Endodermal cell (in vitro differentiated cells): ENCODE measurements around the gene SLC29A1. TPM values are rescaled to one million over a fixed set of nuclear protein-coding genes. Genes with fewer than 3 reads are reported as not detected.

Experiments used
- DNase-seq: peaks from one replicate; pipeline ENCODE4 v3.0.0-alpha.2; 2017
- H3K27ac ChIP-seq: 2 replicates; pipeline ENCODE4 v1.5.1; 2013; ENCODE audit warnings: mild to moderate bottlenecking, low read depth, low read length, moderate library complexity
- H3K27me3 ChIP-seq: 2 replicates; pipeline ENCODE4 v1.6.1; 2013; ENCODE audit warnings: mild to moderate bottlenecking, low read length, moderate library complexity; ENCODE audit not compliant: insufficient read depth, control insufficient read depth, poor library complexity, severe bottlenecking
- H3K36me3 ChIP-seq: 2 replicates; pipeline ENCODE4 v1.7.0; 2013; ENCODE audit warnings: mild to moderate bottlenecking, low read length, moderate library complexity; ENCODE audit not compliant: control insufficient read depth, insufficient read depth
- H3K4me1 ChIP-seq: one replicate; pipeline ENCODE4 v1.7.0; 2013; ENCODE audit warnings: low read length; ENCODE audit not compliant: control insufficient read depth, insufficient read depth
- H3K4me3 ChIP-seq: 2 replicates; pipeline ENCODE4 v1.5.1; 2013; ENCODE audit warnings: mild to moderate bottlenecking, low read length, moderate library complexity
- H3K9ac ChIP-seq: 2 replicates; pipeline ENCODE4 v1.6.1; 2013; ENCODE audit warnings: mild to moderate bottlenecking, low read length, moderate library complexity; ENCODE audit not compliant: poor library complexity, severe bottlenecking; ENCODE audit errors: extremely low read depth
- H3K9me3 ChIP-seq: 2 replicates; pipeline ENCODE4 v1.6.1; 2013; ENCODE audit warnings: mild to moderate bottlenecking, low read length, moderate library complexity; ENCODE audit not compliant: control insufficient read depth
- H3K27ac Mint-ChIP-seq: 2 replicates; pipeline ENCODE4 v1.8.0; 2020; ENCODE audit warnings: mixed read lengths
- H3K27me3 Mint-ChIP-seq: 2 replicates; pipeline ENCODE4 v1.8.0; 2021; ENCODE audit warnings: mild to moderate bottlenecking, mixed read lengths; ENCODE audit not compliant: insufficient read depth
- H3K36me3 Mint-ChIP-seq: 2 replicates; pipeline ENCODE4 v1.8.0; 2020; ENCODE audit warnings: low read depth, mixed read lengths
- H3K4me1 Mint-ChIP-seq: 2 replicates; pipeline ENCODE4 v1.8.0; 2020; ENCODE audit warnings: mixed read lengths
- H3K4me3 Mint-ChIP-seq: 2 replicates; pipeline ENCODE4 v1.8.0; 2020; ENCODE audit warnings: mild to moderate bottlenecking, moderate library complexity, mixed read lengths
- H3K9me3 Mint-ChIP-seq: 2 replicates; pipeline ENCODE4 v1.8.0; 2020; ENCODE audit warnings: mild to moderate bottlenecking, mixed read lengths
- WGBS, 2 experiments: methylation state at CpG; one replicate each; pipeline versions ENCODE4 v1.1.5 to v1.1.7; 2013; ENCODE audit warnings: missing lambda C conversion rate in 2 of 2, mixed read lengths in 1 of 2; ENCODE audit not compliant: insufficient coverage in 1 of 2, insufficient read length in 1 of 2; 5-methylcytosine and 5-hydroxymethylcytosine counted together
- total RNA-seq, 2 donors: library from RNA; stranded (reverse); fragmentation: NEBNext Ultra II Directional in 1 of 2; extraction: Animal tissue kit (Norgen Biotek cat#: 25700) in 1 of 2; gene quantifications; 2 replicates in 1 of 2; 3 replicates in 1 of 2; pipeline ENCODE4 v1.2.1, GENCODE V29; 2021
- TF ChIP-seq, protein P1 (sequence below): fragments of 200-600 bp; sonication (generic); conservative IDR thresholded peaks from 2 replicates; pipeline ENCODE4 v1.5.0; 2021; ENCODE audit warnings: antibody characterized with exemption, mild to moderate bottlenecking

The SLC29A1 gene
- total RNA-seq, 2 donors from 2014 or later = 129 to 155 TPM

- Histone ChIP-seq H3K36me3 (no peaks in the 10 kb centered on the region), H3K4me1 (peaks cover 24% of the 10 kb centered on the region), H3K27ac (peak overlapping the region; percentile 53), H3K27me3 (no peaks in the 10 kb centered on the region), H3K9me3 (no peaks in the 10 kb centered on the region), H3K9ac (peak overlapping the region; percentile 30), H3K4me3 (peak overlapping the region; percentile 75)
- peak overlapping the region; percentile 66 for H3K27ac Mint-ChIP-seq
- H3K4me1 Mint-ChIP-seq = peaks cover 46% of the 10 kb centered on the region
- TF ChIP-seq, protein P1, sequence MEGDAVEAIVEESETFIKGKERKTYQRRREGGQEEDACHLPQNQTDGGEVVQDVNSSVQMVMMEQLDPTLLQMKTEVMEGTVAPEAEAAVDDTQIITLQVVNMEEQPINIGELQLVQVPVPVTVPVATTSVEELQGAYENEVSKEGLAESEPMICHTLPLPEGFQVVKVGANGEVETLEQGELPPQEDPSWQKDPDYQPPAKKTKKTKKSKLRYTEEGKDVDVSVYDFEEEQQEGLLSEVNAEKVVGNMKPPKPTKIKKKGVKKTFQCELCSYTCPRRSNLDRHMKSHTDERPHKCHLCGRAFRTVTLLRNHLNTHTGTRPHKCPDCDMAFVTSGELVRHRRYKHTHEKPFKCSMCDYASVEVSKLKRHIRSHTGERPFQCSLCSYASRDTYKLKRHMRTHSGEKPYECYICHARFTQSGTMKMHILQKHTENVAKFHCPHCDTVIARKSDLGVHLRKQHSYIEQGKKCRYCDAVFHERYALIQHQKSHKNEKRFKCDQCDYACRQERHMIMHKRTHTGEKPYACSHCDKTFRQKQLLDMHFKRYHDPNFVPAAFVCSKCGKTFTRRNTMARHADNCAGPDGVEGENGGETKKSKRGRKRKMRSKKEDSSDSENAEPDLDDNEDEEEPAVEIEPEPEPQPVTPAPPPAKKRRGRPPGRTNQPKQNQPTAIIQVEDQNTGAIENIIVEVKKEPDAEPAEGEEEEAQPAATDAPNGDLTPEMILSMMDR = peak; percentile 37
- WGBS, 2 experiments = 39 to 56% methylated on average over 5 to 26 of the region's 28 CpGs
- H3K27me3 Mint-ChIP-seq = peaks cover 2% of the 10 kb centered on the region
- no peak for DNase-seq
- no peaks in the 10 kb centered on the region for H3K36me3 Mint-ChIP-seq
- H3K4me3 Mint-ChIP-seq = peak overlapping the region; percentile 61
- H3K9me3 Mint-ChIP-seq = no peaks in the 10 kb centered on the region
These were observed 3.3 kb upstream of the SLC29A1 start for GRCh38 chr6:44219815-44220784.

GRCh38 chr6:44220913-44221290 lies 2.5 kb upstream of the SLC29A1 start:
- Mint-ChIP-seq H3K9me3 (no peaks in the 10 kb centered on the region), H3K4me1 (peaks cover 52% of the 10 kb centered on the region), H3K27me3 (peaks cover 2% of the 10 kb centered on the region), H3K36me3 (no peaks in the 10 kb centered on the region), H3K4me3 (peak overlapping the region; percentile 10), H3K27ac (peak overlapping the region; percentile 62)
- no peaks in the 10 kb centered on the region for H3K27me3 ChIP-seq
- no peak for DNase-seq
- no peak overlapping the region for H3K27ac ChIP-seq
- WGBS, 2 experiments = 85 to 95% methylated on average over 3 to 4 of the region's 4 CpGs
- H3K4me1 ChIP-seq = peaks cover 24% of the 10 kb centered on the region
- H3K4me3 ChIP-seq = no peak overlapping the region
- H3K36me3 ChIP-seq = no peaks in the 10 kb centered on the region
- H3K9ac ChIP-seq = no peak overlapping the region
- TF ChIP-seq, protein P1 = no peak
- H3K9me3 ChIP-seq = no peaks in the 10 kb centered on the region

DNA sequence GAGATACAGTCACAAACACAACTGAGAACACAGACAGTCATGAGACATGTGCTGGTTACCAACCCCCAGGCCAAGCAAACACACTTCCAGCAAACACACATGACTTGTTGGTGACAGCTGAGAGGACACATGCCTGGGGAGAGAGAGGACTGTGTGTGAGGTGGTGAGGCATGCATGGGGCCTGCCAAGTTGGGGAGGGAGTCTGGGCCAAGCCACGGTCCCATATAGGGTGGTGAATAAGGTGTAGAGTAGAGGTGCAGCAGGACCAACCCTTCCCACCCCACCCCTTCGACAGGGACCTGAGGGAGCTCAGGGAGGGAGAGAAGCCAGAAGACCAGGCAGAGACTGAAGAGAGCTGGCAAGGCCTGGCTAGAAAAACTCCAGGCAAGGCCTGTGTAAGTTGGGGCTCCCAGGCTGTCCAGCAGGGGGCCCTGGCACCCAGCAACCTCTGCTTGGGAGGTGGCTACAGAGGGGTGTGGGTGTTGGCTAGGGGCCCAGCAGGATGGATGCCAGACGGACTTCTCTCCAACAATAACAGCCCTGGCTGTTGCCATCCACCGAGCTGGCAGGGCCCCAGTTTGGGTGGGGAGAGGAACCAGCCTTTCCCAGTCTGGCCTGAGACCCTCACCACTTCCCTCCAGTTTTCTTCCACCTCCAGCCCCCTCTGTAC lies 2.0 kb upstream of the SLC29A1 start:
- Mint-ChIP-seq H3K27ac (peak overlapping the region; percentile 62), H3K4me3 (peak overlapping the region; percentile 10), H3K9me3 (no peaks in the 10 kb centered on the region), H3K36me3 (no peaks in the 10 kb centered on the region), H3K27me3 (peaks cover 2% of the 10 kb centered on the region), H3K4me1 (peaks cover 56% of the 10 kb centered on the region)
- Histone ChIP-seq H3K27ac (no peak overlapping the region), H3K36me3 (no peaks in the 10 kb centered on the region), H3K9ac (no peak overlapping the region), H3K27me3 (no peaks in the 10 kb centered on the region), H3K4me3 (no peak overlapping the region), H3K4me1 (peaks cover 29% of the 10 kb centered on the region), H3K9me3 (no peaks in the 10 kb centered on the region)
- 63% methylated on average over 3 of the region's 4 CpGs; no CpG with 5 or more reads in 1 of the 2 experiments for WGBS, 2 experiments
- TF ChIP-seq, protein P1 = peak; percentile 82
- DNase-seq = peak; percentile 92
